SU-DHL-6 (cell line): ENCODE measurements around the gene RALBP1.

Experiments
- H2AFZ ChIP-seq: fragments of 200-600 bp; sonication (generic); 2 replicates; pipeline ENCODE4 v1.6.1; 2014; ENCODE audit warnings: low read depth, mild to moderate bottlenecking, moderate library complexity, mixed read lengths, antibody characterized with exemption, low read length; ENCODE audit not compliant: severe bottlenecking
- H3F3A ChIP-seq: fragments of 200-600 bp; shearing (Covaris generic); 2 replicates; pipeline ENCODE4 v1.6.0; 2016; ENCODE audit warnings: antibody characterized with exemption, mild to moderate bottlenecking; ENCODE audit not compliant: insufficient read depth
- H3K27ac ChIP-seq: fragments of 200-600 bp; sonication (generic); 2 replicates; pipeline ENCODE4 v1.5.1; 2016; ENCODE audit warnings: low read depth, mild to moderate bottlenecking, low read length, moderate library complexity, mixed read lengths
- H3K27me3 ChIP-seq: fragments of 200-600 bp; sonication (generic), shearing (Covaris generic); 2 replicates; pipeline ENCODE4 v1.6.0; 2014; ENCODE audit warnings: mild to moderate bottlenecking, low read length
- H3K36me3 ChIP-seq: fragments of 200-600 bp; sonication (generic); 2 replicates; pipeline ENCODE4 v1.6.1; 2014; ENCODE audit warnings: mild to moderate bottlenecking, low read length, mixed read lengths
- H3K4me2 ChIP-seq: fragments of 300-600, 200-600 bp; shearing (Covaris generic), sonication (generic); 2 replicates; pipeline ENCODE4 v1.6.0; 2014; ENCODE audit warnings: low read length, low read depth, mild to moderate bottlenecking; ENCODE audit not compliant: poor library complexity, severe bottlenecking
- H3K4me3 ChIP-seq: fragments of 200-600 bp; sonication (generic); 2 replicates; pipeline ENCODE4 v1.5.1; 2014; ENCODE audit warnings: antibody characterized with exemption, low read length, mild to moderate bottlenecking, mixed read lengths; ENCODE audit not compliant: insufficient read depth, poor library complexity, severe bottlenecking
- H3K79me2 ChIP-seq: fragments of 200-600 bp; sonication (generic); 2 replicates; pipeline ENCODE4 v1.6.1; 2014; ENCODE audit warnings: mild to moderate bottlenecking, low read length, moderate library complexity; ENCODE audit not compliant: insufficient read depth
- H3K9ac ChIP-seq: fragments of 200-600 bp; sonication (generic); 2 replicates; pipeline ENCODE4 v1.7.0; 2014; ENCODE audit warnings: mild to moderate bottlenecking, low read length
- H3K9me2 ChIP-seq: fragments of 200-600 bp; sonication (generic); replicated peaks from 2 replicates; pipeline ENCODE4 v1.6.1; 2014; ENCODE audit warnings: low read length; ENCODE audit not compliant: insufficient read depth
- H3K9me3 ChIP-seq: fragments of 200-600 bp; sonication (generic); 2 replicates; pipeline ENCODE4 v1.6.1; 2014; ENCODE audit warnings: low read length, mixed read lengths; ENCODE audit not compliant: insufficient read depth
- H4K20me1 ChIP-seq: fragments of 200-600 bp; sonication (generic); 2 replicates; pipeline ENCODE4 v1.6.1; 2014; ENCODE audit warnings: low read depth, mild to moderate bottlenecking, antibody characterized with exemption, low read length, moderate library complexity, mixed read lengths
- EZH2phosphoT487 ChIP-seq: fragments of 200-600 bp; sonication (generic), shearing (Covaris generic); conservative IDR thresholded peaks from 2 replicates; pipeline ENCODE4 v1.6.1; 2018; ENCODE audit warnings: mild to moderate bottlenecking, antibody characterized with exemption, low read length, moderate library complexity, mixed read lengths
- TF ChIP-seq, protein P1 (sequence below): fragments of 200-600 bp; sonication (generic); IDR thresholded peaks from one replicate; pipeline ENCODE4 v1.5.1; 2017; ENCODE audit warnings: antibody characterized with exemption, mild to moderate bottlenecking, low read length, moderate library complexity; ENCODE audit not compliant: insufficient read depth, poor library complexity, severe bottlenecking

Gene RALBP1

DNA sequence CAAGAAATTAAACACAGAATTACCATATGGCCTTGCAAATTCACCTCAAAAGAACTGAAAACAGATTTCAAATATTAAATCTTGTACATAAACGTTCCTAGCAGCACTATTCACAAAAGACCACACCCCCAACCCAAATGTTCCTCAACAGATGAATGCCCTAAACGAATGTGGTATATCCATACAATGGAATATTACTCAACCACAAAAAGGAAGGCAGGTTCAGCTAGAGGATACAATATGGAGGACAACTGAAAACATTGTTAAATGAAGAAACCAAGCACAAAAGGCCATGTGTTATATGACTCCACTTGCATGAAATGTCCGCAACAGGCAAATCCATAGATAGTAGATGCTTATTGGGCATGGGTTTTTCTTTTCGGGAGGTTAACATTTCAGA, 77.3 kb downstream of the RALBP1 start:
- no peaks in the 10 kb centered on the region for H3K27me3 ChIP-seq
- no peaks in the 10 kb centered on the region for H3F3A ChIP-seq
- H2AFZ ChIP-seq: no peak overlapping the region
- H3K9me3 ChIP-seq: no peaks in the 10 kb centered on the region
- H3K36me3 ChIP-seq: peaks cover 16% of the 10 kb centered on the region; the same call in 1 of the 2 replicates
- H3K79me2 ChIP-seq: no peaks in the 10 kb centered on the region
- H4K20me1 ChIP-seq: no peaks in the 10 kb centered on the region
- H3K27ac ChIP-seq: no peak overlapping the region
- H3K9ac ChIP-seq: no peak overlapping the region
- H3K4me3 ChIP-seq: no peak overlapping the region
- no peaks in the 10 kb centered on the region for H3K9me2 ChIP-seq
- H3K4me2 ChIP-seq: no peak overlapping the region
- TF ChIP-seq, protein P1, sequence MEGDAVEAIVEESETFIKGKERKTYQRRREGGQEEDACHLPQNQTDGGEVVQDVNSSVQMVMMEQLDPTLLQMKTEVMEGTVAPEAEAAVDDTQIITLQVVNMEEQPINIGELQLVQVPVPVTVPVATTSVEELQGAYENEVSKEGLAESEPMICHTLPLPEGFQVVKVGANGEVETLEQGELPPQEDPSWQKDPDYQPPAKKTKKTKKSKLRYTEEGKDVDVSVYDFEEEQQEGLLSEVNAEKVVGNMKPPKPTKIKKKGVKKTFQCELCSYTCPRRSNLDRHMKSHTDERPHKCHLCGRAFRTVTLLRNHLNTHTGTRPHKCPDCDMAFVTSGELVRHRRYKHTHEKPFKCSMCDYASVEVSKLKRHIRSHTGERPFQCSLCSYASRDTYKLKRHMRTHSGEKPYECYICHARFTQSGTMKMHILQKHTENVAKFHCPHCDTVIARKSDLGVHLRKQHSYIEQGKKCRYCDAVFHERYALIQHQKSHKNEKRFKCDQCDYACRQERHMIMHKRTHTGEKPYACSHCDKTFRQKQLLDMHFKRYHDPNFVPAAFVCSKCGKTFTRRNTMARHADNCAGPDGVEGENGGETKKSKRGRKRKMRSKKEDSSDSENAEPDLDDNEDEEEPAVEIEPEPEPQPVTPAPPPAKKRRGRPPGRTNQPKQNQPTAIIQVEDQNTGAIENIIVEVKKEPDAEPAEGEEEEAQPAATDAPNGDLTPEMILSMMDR: no peak
- TF ChIP-seq EZH2phosphoT487: no peak

DNA sequence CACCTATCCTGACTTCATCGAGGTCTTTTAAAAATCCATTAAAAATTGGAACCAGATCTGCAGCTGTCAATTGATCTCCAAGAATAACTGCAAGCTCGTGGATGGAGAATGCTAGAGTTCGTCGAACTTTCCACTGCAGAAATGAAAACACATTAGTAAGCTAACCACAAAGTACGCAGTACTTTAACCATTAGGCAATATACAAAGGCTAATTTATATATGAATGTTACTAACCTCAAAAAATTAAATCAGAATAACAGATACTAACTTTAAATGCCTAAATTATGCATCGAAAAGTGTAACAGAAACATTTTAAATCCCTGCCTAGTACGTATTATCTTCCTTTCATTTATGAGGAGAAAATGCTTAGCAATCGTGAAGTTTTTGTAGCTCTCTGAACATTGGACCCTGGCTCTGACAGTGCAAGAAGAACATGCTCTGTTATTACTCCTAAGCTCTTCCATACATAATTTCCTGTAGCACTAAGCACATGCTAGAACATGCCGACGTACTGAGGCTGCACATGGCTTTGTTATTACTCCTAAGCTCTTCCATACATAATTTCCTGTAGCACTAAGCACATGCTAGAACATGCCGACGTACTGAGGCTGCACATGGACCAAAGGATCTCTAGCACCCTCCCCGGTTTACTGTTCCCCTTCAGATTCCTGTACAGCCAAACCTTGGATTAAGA, 82.1 kb downstream of the RALBP1 start:
- Histone ChIP-seq H3K79me2 (no peaks in the 10 kb centered on the region), H2AFZ (no peak overlapping the region), H3K36me3 (peaks cover 13% of the 10 kb centered on the region; the same call in 1 of the 2 replicates)

DNA sequence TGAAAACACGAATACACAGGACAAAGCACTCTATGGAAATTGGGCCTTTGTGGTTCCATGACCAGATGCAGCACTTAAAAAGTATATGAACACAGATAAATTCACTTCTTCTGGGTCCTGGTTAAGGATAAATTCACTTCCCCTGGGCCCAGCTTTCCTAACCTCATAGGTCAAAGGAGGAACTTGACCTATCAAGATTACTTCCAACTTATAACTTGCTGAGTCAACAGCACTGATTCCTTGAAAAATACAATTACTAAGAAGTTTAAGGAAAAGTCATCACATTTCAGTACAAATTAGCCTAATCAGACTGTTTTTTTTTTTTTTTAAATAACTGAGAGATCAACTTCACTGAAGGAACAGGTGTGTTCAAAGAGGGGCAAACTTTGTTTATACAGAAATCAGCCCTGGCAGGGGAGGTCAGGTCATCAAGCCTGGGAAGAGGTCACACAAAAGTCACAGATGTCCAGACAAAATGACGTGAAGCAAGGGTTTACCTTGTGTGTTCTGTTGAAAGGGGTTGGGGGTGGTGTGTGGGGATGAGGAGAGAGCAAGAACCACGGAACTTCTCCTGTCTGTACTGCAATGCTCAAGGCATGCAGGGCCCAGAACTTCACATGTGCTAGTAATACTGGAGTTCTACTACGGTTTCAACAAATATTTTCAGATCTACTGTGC, 83.2 kb downstream of the RALBP1 start:
- TF ChIP-seq EZH2phosphoT487: no peak
- TF ChIP-seq, protein P1: no peak
- no peaks in the 10 kb centered on the region for H3F3A ChIP-seq
- no peak overlapping the region for H2AFZ ChIP-seq
- H3K27ac ChIP-seq: no peak overlapping the region
- H3K9me2 ChIP-seq: no peaks in the 10 kb centered on the region
- H3K9ac ChIP-seq: no peak overlapping the region
- no peaks in the 10 kb centered on the region for H3K79me2 ChIP-seq
- H3K4me2 ChIP-seq: no peak overlapping the region
- peaks cover 6% of the 10 kb centered on the region; the same call in 1 of the 2 replicates for H3K36me3 ChIP-seq
- H4K20me1 ChIP-seq: no peaks in the 10 kb centered on the region
- H3K9me3 ChIP-seq: no peaks in the 10 kb centered on the region
- no peak overlapping the region for H3K4me3 ChIP-seq
- H3K27me3 ChIP-seq: no peaks in the 10 kb centered on the region

More for the DNA sequence above, 82.1 kb downstream of the RALBP1 start:
- H3K27me3 ChIP-seq: no peaks in the 10 kb centered on the region
- no peaks in the 10 kb centered on the region for H3K9me3 ChIP-seq
- no peak overlapping the region for H3K4me2 ChIP-seq
- no peak overlapping the region for H3K4me3 ChIP-seq
- no peaks in the 10 kb centered on the region for H3K9me2 ChIP-seq
- no peak overlapping the region for H3K9ac ChIP-seq
- no peaks in the 10 kb centered on the region for H3F3A ChIP-seq
- TF ChIP-seq, protein P1: no peak
- TF ChIP-seq EZH2phosphoT487: no peak
- no peaks in the 10 kb centered on the region for H4K20me1 ChIP-seq
- no peak overlapping the region for H3K27ac ChIP-seq
